HEK293 (cell line): ENCODE results near the gene ARG2.

Experiments
- ZNF37A ChIP-seq: fragments of 450-650 bp; IDR thresholded peaks from 2 replicates; pipeline ENCODE4 v1.5.1; 2018; ENCODE audit warnings: missing biosample characterization, missing genetic modification characterization
- TF ChIP-seq, protein P1 (sequence below): IDR thresholded peaks from 2 replicates; pipeline ENCODE4 v1.6.1; 2011; ENCODE audit warnings: mild to moderate bottlenecking, low read depth, low read length, borderline replicate concordance
- TF ChIP-seq, protein P2 (sequence below): fragments of 450-650 bp; formaldehyde crosslinking; IDR thresholded peaks from 2 replicates; pipeline ENCODE4 v1.5.1; 2016; ENCODE audit warnings: missing biosample characterization, missing genetic modification characterization
- TF ChIP-seq, protein P3 (sequence below): fragments of 450-650 bp; formaldehyde crosslinking; IDR thresholded peaks from 2 replicates; pipeline ENCODE4 v1.5.1; 2016; ENCODE audit warnings: missing biosample characterization, missing genetic modification characterization

DNA sequence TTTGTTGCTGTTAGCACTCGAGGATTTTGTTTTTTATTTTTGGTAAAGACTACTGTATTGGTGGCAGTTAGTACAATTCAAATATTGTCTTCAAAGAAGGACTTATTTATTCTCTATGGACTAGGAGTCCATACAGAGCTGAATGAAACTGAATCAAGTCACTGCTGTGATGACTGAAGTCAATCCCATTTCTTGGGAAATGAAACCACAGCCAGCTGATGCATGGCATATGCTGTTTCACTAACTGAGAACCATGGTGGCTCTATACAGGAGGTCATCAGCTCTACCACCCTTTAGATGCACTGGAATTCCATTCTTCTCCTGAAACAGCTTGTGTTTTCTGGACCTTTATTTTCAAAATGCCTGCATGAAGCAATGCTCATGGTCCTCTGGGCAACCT, 32.5 kb downstream of the ARG2 start:
- no peak for TF ChIP-seq ZNF37A (tag by site-specific recombination)
- TF ChIP-seq, protein P1, sequence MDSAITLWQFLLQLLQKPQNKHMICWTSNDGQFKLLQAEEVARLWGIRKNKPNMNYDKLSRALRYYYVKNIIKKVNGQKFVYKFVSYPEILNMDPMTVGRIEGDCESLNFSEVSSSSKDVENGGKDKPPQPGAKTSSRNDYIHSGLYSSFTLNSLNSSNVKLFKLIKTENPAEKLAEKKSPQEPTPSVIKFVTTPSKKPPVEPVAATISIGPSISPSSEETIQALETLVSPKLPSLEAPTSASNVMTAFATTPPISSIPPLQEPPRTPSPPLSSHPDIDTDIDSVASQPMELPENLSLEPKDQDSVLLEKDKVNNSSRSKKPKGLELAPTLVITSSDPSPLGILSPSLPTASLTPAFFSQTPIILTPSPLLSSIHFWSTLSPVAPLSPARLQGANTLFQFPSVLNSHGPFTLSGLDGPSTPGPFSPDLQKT = no peak
- TF ChIP-seq, protein P2, sequence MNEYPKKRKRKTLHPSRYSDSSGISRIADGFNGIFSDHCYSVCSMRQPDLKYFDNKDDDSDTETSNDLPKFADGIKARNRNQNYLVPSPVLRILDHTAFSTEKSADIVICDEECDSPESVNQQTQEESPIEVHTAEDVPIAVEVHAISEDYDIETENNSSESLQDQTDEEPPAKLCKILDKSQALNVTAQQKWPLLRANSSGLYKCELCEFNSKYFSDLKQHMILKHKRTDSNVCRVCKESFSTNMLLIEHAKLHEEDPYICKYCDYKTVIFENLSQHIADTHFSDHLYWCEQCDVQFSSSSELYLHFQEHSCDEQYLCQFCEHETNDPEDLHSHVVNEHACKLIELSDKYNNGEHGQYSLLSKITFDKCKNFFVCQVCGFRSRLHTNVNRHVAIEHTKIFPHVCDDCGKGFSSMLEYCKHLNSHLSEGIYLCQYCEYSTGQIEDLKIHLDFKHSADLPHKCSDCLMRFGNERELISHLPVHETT (tag by site-specific recombination) = no peak
- TF ChIP-seq, protein P3, sequence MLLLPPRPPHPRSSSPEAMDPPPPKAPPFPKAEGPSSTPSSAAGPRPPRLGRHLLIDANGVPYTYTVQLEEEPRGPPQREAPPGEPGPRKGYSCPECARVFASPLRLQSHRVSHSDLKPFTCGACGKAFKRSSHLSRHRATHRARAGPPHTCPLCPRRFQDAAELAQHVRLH (tag by site-specific recombination) = no peak
